ENCODE results near the gene FBXL17. TPM values are rescaled to one million over a fixed set of nuclear protein-coding genes. Genes with fewer than 3 reads are reported as not detected.

FBXL17 gene
- total RNA-seq, 1 experiment from 2014 or later, result 11.6 TPM

- Histone ChIP-seq H3K36me3 (ENCODE audit: control insufficient read depth, insufficient read depth, low read length) (no peaks in the 10 kb centered on the region), H3K27me3 (replicated peaks; ENCODE audit: control insufficient read depth, insufficient read depth, low read length) (no peaks in the 10 kb centered on the region), H3K4me1 (no peaks in the 10 kb centered on the region), H3K9me3 (no peaks in the 10 kb centered on the region), H3K4me3 (ENCODE audit: low read depth, low read length) (no peak overlapping the region)
- no peak overlapping the region for H3K4me3 Mint-ChIP-seq (ENCODE audit: unreplicated experiment)
- no peak overlapping the region for H3K27ac Mint-ChIP-seq (ENCODE audit: unreplicated experiment)
- intact Hi-C loops (cut with micrococcal nuclease; ENCODE audit: unreplicated experiment), result no loop called here
- no peaks in the 10 kb centered on the region for H3K27me3 Mint-ChIP-seq (ENCODE audit: insufficient read depth, unreplicated experiment)
- DNase-seq, result no peak
- ChIA-PET POLR2A (no interaction called here), CTCF (no interaction called here)
- BruUV-seq (replicated peaks), result no TSS peak
- no peaks in the 10 kb centered on the region for H3K4me1 Mint-ChIP-seq (ENCODE audit: low read depth, unreplicated experiment)
- TF ChIP-seq CTCF (IDR thresholded peaks at IDR 0.05; ENCODE audit: insufficient read depth in 1 of 2, low read depth in 1 of 2, low read length in 1 of 2, severe bottlenecking in 1 of 2, unreplicated experiment in 1 of 2), result no peak
- H3K9me3 Mint-ChIP-seq (ENCODE audit: unreplicated experiment), result no peaks in the 10 kb centered on the region
- H3K36me3 Mint-ChIP-seq (ENCODE audit: insufficient read depth, unreplicated experiment), result no peaks in the 10 kb centered on the region
Observed at GRCh38 chr5:108144332-108144731, 237.6 kb downstream of the FBXL17 start.

GRCh38 chr5:108143581-108143980 lies 238.3 kb downstream of the FBXL17 start:
- Histone ChIP-seq H3K4me1 (no peaks in the 10 kb centered on the region), H3K9me3 (no peaks in the 10 kb centered on the region), H3K4me3 (ENCODE audit: low read depth, low read length) (no peak overlapping the region), H3K27me3 (replicated peaks; ENCODE audit: control insufficient read depth, insufficient read depth, low read length) (no peaks in the 10 kb centered on the region), H3K36me3 (ENCODE audit: control insufficient read depth, insufficient read depth, low read length) (no peaks in the 10 kb centered on the region)
- H3K4me3 Mint-ChIP-seq (ENCODE audit: unreplicated experiment), result no peak overlapping the region
- no peaks in the 10 kb centered on the region for H3K27me3 Mint-ChIP-seq (ENCODE audit: insufficient read depth, unreplicated experiment)
- ChIA-PET POLR2A (no interaction called here), CTCF (no interaction called here)
- intact Hi-C loops (cut with micrococcal nuclease; ENCODE audit: unreplicated experiment), result no loop called here
- no peak for DNase-seq
- TF ChIP-seq CTCF (IDR thresholded peaks at IDR 0.05; ENCODE audit: insufficient read depth in 1 of 2, low read depth in 1 of 2, low read length in 1 of 2, severe bottlenecking in 1 of 2, unreplicated experiment in 1 of 2), result no peak
- no peaks in the 10 kb centered on the region for H3K9me3 Mint-ChIP-seq (ENCODE audit: unreplicated experiment)
- H3K4me1 Mint-ChIP-seq (ENCODE audit: low read depth, unreplicated experiment), result no peaks in the 10 kb centered on the region
- H3K36me3 Mint-ChIP-seq (ENCODE audit: insufficient read depth, unreplicated experiment), result no peaks in the 10 kb centered on the region
- no peak overlapping the region for H3K27ac Mint-ChIP-seq (ENCODE audit: unreplicated experiment)
- BruUV-seq (replicated peaks), result no TSS peak

GRCh38 chr5:108141676-108142075 lies 240.2 kb downstream of the FBXL17 start:
- Histone ChIP-seq H3K4me3 (ENCODE audit: low read depth, low read length) (no peak overlapping the region), H3K4me1 (no peaks in the 10 kb centered on the region), H3K27me3 (replicated peaks; ENCODE audit: control insufficient read depth, insufficient read depth, low read length) (no peaks in the 10 kb centered on the region), H3K36me3 (ENCODE audit: control insufficient read depth, insufficient read depth, low read length) (no peaks in the 10 kb centered on the region), H3K9me3 (no peaks in the 10 kb centered on the region)
- no peak for DNase-seq
- TF ChIP-seq CTCF (IDR thresholded peaks at IDR 0.05; ENCODE audit: insufficient read depth in 1 of 2, low read depth in 1 of 2, low read length in 1 of 2, severe bottlenecking in 1 of 2, unreplicated experiment in 1 of 2), result no peak
- no peaks in the 10 kb centered on the region for H3K36me3 Mint-ChIP-seq (ENCODE audit: insufficient read depth, unreplicated experiment)
- no peaks in the 10 kb centered on the region for H3K4me1 Mint-ChIP-seq (ENCODE audit: low read depth, unreplicated experiment)
- ChIA-PET POLR2A (no interaction called here), CTCF (no interaction called here)
- intact Hi-C loops (cut with micrococcal nuclease; ENCODE audit: unreplicated experiment), result no loop called here
- no peak overlapping the region for H3K27ac Mint-ChIP-seq (ENCODE audit: unreplicated experiment)
- no TSS peak for BruUV-seq (replicated peaks)
- H3K27me3 Mint-ChIP-seq (ENCODE audit: insufficient read depth, unreplicated experiment), result no peaks in the 10 kb centered on the region
- H3K9me3 Mint-ChIP-seq (ENCODE audit: unreplicated experiment), result no peaks in the 10 kb centered on the region
- no peak overlapping the region for H3K4me3 Mint-ChIP-seq (ENCODE audit: unreplicated experiment)

Data from Caco-2 (cell line).